GM12878 (cell line): ENCODE data around the gene INCA1.

Experiments
- CEBPB ChIP-seq, 2 experiments: fragments of 150-350 bp in 1 of 2; IDR thresholded peaks; 2 replicates each; pipeline ENCODE4 v1.6.1; 2012 to 2014; ENCODE audit warnings: low read depth in 2 of 2, low read length in 2 of 2, borderline replicate concordance in 1 of 2, inconsistent platforms in 1 of 2
- CTCF ChIP-seq, 3 experiments: IDR thresholded peaks in 2 of 3; conservative IDR thresholded peaks in 1 of 3; 2 replicates each; pipeline ENCODE4 v1.5.1; 2011; ENCODE audit warnings: low read depth in 3 of 3, low read length in 3 of 3, mild to moderate bottlenecking in 3 of 3, control low read depth in 2 of 3, moderate library complexity in 2 of 3, inconsistent platforms in 1 of 3, mixed read lengths in 1 of 3; ENCODE audit not compliant: control insufficient read depth in 2 of 3, insufficient read depth in 1 of 3; ENCODE audit errors: extremely low read depth in 1 of 3
- DPF2 ChIP-seq: fragments of 450-650 bp; IDR thresholded peaks from 2 replicates; pipeline ENCODE4 v1.6.1; 2017; ENCODE audit warnings: mild to moderate bottlenecking
- E2F8 ChIP-seq: fragments of 450-650 bp; IDR thresholded peaks from 2 replicates; pipeline ENCODE4 v1.6.1; 2018; ENCODE audit warnings: mild to moderate bottlenecking, low read depth, moderate library complexity; ENCODE audit not compliant: partially characterized antibody
- ELK1 ChIP-seq: IDR thresholded peaks from 2 replicates; pipeline ENCODE4 v1.6.1; 2012; ENCODE audit warnings: low read depth, low read length, improper control_type of control experiment
- ESRRA ChIP-seq: IDR thresholded peaks from 2 replicates; pipeline ENCODE4 v1.6.1; 2012; ENCODE audit warnings: mild to moderate bottlenecking, low read length, improper control_type of control experiment
- EZH2 ChIP-seq: IDR thresholded peaks from 2 replicates; pipeline ENCODE4 v1.6.1; 2012; ENCODE audit warnings: low read depth, mild to moderate bottlenecking, control low read depth, inconsistent platforms, low read length, borderline replicate concordance; ENCODE audit not compliant: control insufficient read depth
- FOXK2 ChIP-seq: fragments of 450-650 bp; IDR thresholded peaks from 2 replicates; pipeline ENCODE4 v1.6.1; 2017; ENCODE audit warnings: mild to moderate bottlenecking, moderate library complexity
- MAX ChIP-seq: IDR thresholded peaks from 2 replicates; pipeline ENCODE4 v1.6.1; 2012; ENCODE audit warnings: low read depth, low read length, improper control_type of control experiment
- POLR2A ChIP-seq: IDR thresholded peaks from 2 replicates; pipeline ENCODE4 v1.6.1; 2011; ENCODE audit warnings: low read depth, mild to moderate bottlenecking, low read length
- SIX5 ChIP-seq: IDR thresholded peaks from 2 replicates; pipeline ENCODE4 v1.6.1; 2011; ENCODE audit warnings: mild to moderate bottlenecking, low read depth, low read length, moderate library complexity; ENCODE audit not compliant: severe bottlenecking
- SPI1 ChIP-seq: IDR thresholded peaks from 2 replicates; pipeline ENCODE4 v1.6.1; 2011; ENCODE audit warnings: low read depth, mild to moderate bottlenecking, low read length, moderate library complexity, borderline replicate concordance; ENCODE audit not compliant: insufficient read depth
- YY1 ChIP-seq: IDR thresholded peaks from 2 replicates; pipeline ENCODE4 v1.6.1; 2011; ENCODE audit warnings: low read depth, mild to moderate bottlenecking, low read length
- ZNF274 ChIP-seq: IDR thresholded peaks from one replicate; pipeline ENCODE4 v1.8.0; 2011; ENCODE audit not compliant: insufficient read length, insufficient read depth

GRCh38 chr17:4968486-4969046 lies 28.8 kb downstream of the INCA1 start:
- TF ChIP-seq CTCF (IDR thresholded peaks at IDR 0.05 in 2 of 3, conservative IDR thresholded peaks at IDR 0.05 in 1 of 3; ENCODE audit: control insufficient read depth in 2 of 3, extremely low read depth in 1 of 3, insufficient read depth in 1 of 3, low read depth in 3 of 3, low read length in 3 of 3) (no peak), ZNF274 (no peak), MAX (no peak), POLR2A (no peak), SIX5 (no peak), FOXK2 (no peak), EZH2 (no peak), DPF2 (no peak), YY1 (no peak), CEBPB (IDR thresholded peaks at IDR 0.05; ENCODE audit: borderline replicate concordance in 1 of 2, low read depth in 2 of 2, low read length in 2 of 2) (no peak), E2F8 (no peak), ESRRA (no peak), SPI1 (no peak), ELK1 (no peak)
